H1 (cell line): ENCODE measurements around the gene CASQ1. TPM values are rescaled to one million over a fixed set of nuclear protein-coding genes. Genes with fewer than 3 reads are reported as not detected.

Experiments used
- CTCF ChIA-PET: fragments of 300-600 bp; sonication (Branson Sonifier 250); formaldehyde crosslinking; loops from one replicate; lab custom pipeline; 2021; ENCODE audit not compliant: partially characterized antibody; lab: Charles Lee
- POLR2A ChIA-PET: fragments of 300-600 bp; sonication (Branson Sonifier 250); formaldehyde crosslinking; loops from one replicate; lab custom pipeline; 2021; ENCODE audit warnings: inconsistent platforms; ENCODE audit not compliant: partially characterized antibody; lab: Charles Lee
- DNase-seq, 2 experiments: peaks; one replicate each; pipeline versions ENCODE4 v3.0.0 to v3.0.0-alpha.2; 2010 to 2022; ENCODE audit warnings: low spot score in 2 of 2, low read depth in 1 of 2, mixed read lengths in 1 of 2
- FAIRE-seq: peaks from 2 replicates; lab custom pipeline; 2011; peaks lifted over from hg19 to GRCh38; lab: Jason Lieb, UNC
- H2AFZ ChIP-seq: 2 replicates; pipeline ENCODE4 v1.8.1; 2012; ENCODE audit warnings: low read length, inconsistent platforms
- H2AK5ac ChIP-seq: 2 replicates; pipeline ENCODE4 v1.6.1; 2013; ENCODE audit warnings: low read depth, low read length
- H2BK120ac ChIP-seq: replicated peaks from 2 replicates; pipeline ENCODE3; 2013; ENCODE audit warnings: low read depth, low read length, inconsistent platforms
- H2BK12ac ChIP-seq: 2 replicates; pipeline ENCODE4 v1.6.1; 2013; ENCODE audit warnings: low read depth, low read length
- H2BK15ac ChIP-seq: 2 replicates; pipeline ENCODE4 v1.6.1; 2013; ENCODE audit warnings: low read length
- H2BK20ac ChIP-seq: 2 replicates; pipeline ENCODE4 v1.6.1; 2013; ENCODE audit warnings: low read length
- H2BK5ac ChIP-seq: 2 replicates; pipeline ENCODE4 v1.6.1; 2013; ENCODE audit warnings: low read depth, low read length
- H3K14ac ChIP-seq: 2 replicates; pipeline ENCODE4 v1.6.1; 2013; ENCODE audit warnings: inconsistent platforms; ENCODE audit not compliant: insufficient read length
- H3K18ac ChIP-seq: 2 replicates; pipeline ENCODE4 v1.6.1; 2013; ENCODE audit warnings: low read length; ENCODE audit errors: extremely low read depth
- H3K23ac ChIP-seq: 2 replicates; pipeline ENCODE4 v1.6.1; 2013; ENCODE audit warnings: inconsistent platforms; ENCODE audit not compliant: insufficient read length
- H3K23me2 ChIP-seq: 2 replicates; pipeline ENCODE4 v1.6.1; 2013; ENCODE audit warnings: low read depth, low read length
- H3K27ac ChIP-seq: 2 replicates; pipeline ENCODE4 v1.6.1; 2011; ENCODE audit warnings: low read depth, low read length, inconsistent platforms
- H3K27me3 ChIP-seq, 4 experiments: replicated peaks in 1 of 4; 1 replicate in 1 of 4; 2 replicates in 3 of 4; pipeline versions ENCODE4 v1.6.1 to v1.8.1; 2011 to 2013; ENCODE audit warnings: low read length in 3 of 4, mild to moderate bottlenecking in 3 of 4, inconsistent platforms in 2 of 4, mixed read lengths in 2 of 4, moderate library complexity in 1 of 4; ENCODE audit not compliant: control insufficient read depth in 3 of 4, insufficient read depth in 3 of 4; ENCODE audit errors: extremely low read depth in 1 of 4
- H3K36me3 ChIP-seq, 4 experiments: 2 replicates each; pipeline versions ENCODE4 v1.6.1 to v1.8.1; 2011 to 2013; ENCODE audit warnings: mild to moderate bottlenecking in 4 of 4, low read length in 3 of 4, moderate library complexity in 2 of 4, control low read depth in 1 of 4, inconsistent platforms in 1 of 4; ENCODE audit not compliant: insufficient read depth in 4 of 4, control insufficient read depth in 2 of 4
- H3K4ac ChIP-seq: replicated peaks from 2 replicates; pipeline ENCODE3; 2013; ENCODE audit warnings: low read length, low read depth, mixed read lengths, inconsistent platforms; ENCODE audit not compliant: insufficient read length
- H3K4me1 ChIP-seq, 4 experiments: replicated peaks in 1 of 4; 1 replicate in 1 of 4; 2 replicates in 3 of 4; pipeline versions ENCODE4 v1.6.1 to v1.8.1; 2011 to 2013; ENCODE audit warnings: low read length in 3 of 4, inconsistent platforms in 2 of 4, mixed read lengths in 1 of 4; ENCODE audit not compliant: insufficient read depth in 4 of 4, control insufficient read depth in 3 of 4
- H3K4me2 ChIP-seq, 2 experiments: 2 replicates each; pipeline versions ENCODE4 v1.6.1 to v1.8.1; 2011 to 2013; ENCODE audit warnings: low read depth in 2 of 2, low read length in 2 of 2, control low read depth in 1 of 2, inconsistent platforms in 1 of 2, mild to moderate bottlenecking in 1 of 2; ENCODE audit not compliant: insufficient read depth in 1 of 2
- H3K4me3 ChIP-seq, 4 experiments: fragments of 200-600, 300-600 bp in 1 of 4; sonication (generic), shearing (Covaris generic), sonication (Bioruptor Twin) in 1 of 4; 2 replicates each; pipeline versions ENCODE4 v1.5.1 to v1.8.1; 2011 to 2016; ENCODE audit warnings: low read length in 4 of 4, low read depth in 3 of 4, control low read depth in 2 of 4, inconsistent platforms in 2 of 4, mild to moderate bottlenecking in 2 of 4, mixed read lengths in 1 of 4, moderate library complexity in 1 of 4; ENCODE audit not compliant: insufficient read depth in 2 of 4; ENCODE audit errors: extremely low read depth in 1 of 4
- H3K56ac ChIP-seq: replicated peaks from 2 replicates; pipeline ENCODE3; 2013; ENCODE audit warnings: low read depth, mild to moderate bottlenecking, mixed read lengths, low read length, inconsistent platforms; ENCODE audit not compliant: insufficient read length
- H3K79me1 ChIP-seq: 2 replicates; pipeline ENCODE4 v1.6.1; 2013; ENCODE audit warnings: low read depth, low read length, control low read depth
- H3K79me2 ChIP-seq, 2 experiments: 2 replicates each; pipeline versions ENCODE4 v1.6.1 to v1.8.1; 2012 to 2013; ENCODE audit warnings: low read length in 2 of 2, mild to moderate bottlenecking in 2 of 2, inconsistent platforms in 1 of 2; ENCODE audit not compliant: insufficient read depth in 2 of 2, control insufficient read depth in 1 of 2
- H3K9ac ChIP-seq, 4 experiments: replicated peaks in 1 of 4; 1 replicate in 1 of 4; 2 replicates in 3 of 4; pipeline versions ENCODE4 v1.6.1 to v1.8.1; 2011 to 2013; ENCODE audit warnings: low read depth in 3 of 4, low read length in 3 of 4, control low read depth in 2 of 4, mild to moderate bottlenecking in 2 of 4, moderate library complexity in 2 of 4, inconsistent platforms in 1 of 4; ENCODE audit errors: extremely low read depth in 1 of 4
- H3K9me3 ChIP-seq, 2 experiments: 2 replicates each; pipeline versions ENCODE4 v1.6.1 to v1.8.1; 2012 to 2013; ENCODE audit warnings: mild to moderate bottlenecking in 2 of 2, moderate library complexity in 2 of 2, control low read depth in 1 of 2, inconsistent platforms in 1 of 2, low read depth in 1 of 2, low read length in 1 of 2, mixed read lengths in 1 of 2; ENCODE audit not compliant: insufficient read depth in 2 of 2
- H4K20me1 ChIP-seq, 2 experiments: replicated peaks in 1 of 2; 2 replicates each; pipeline versions ENCODE3 to v1.8.1; 2011 to 2013; ENCODE audit warnings: inconsistent platforms in 2 of 2, low read length in 2 of 2, mild to moderate bottlenecking in 1 of 2; ENCODE audit not compliant: insufficient read depth in 2 of 2, control insufficient read depth in 1 of 2
- H4K5ac ChIP-seq: 2 replicates; pipeline ENCODE4 v1.6.1; 2013; ENCODE audit warnings: low read length, low read depth, mixed read lengths, inconsistent platforms; ENCODE audit not compliant: insufficient read length
- H4K8ac ChIP-seq: 2 replicates; pipeline ENCODE4 v1.8.0; 2013; ENCODE audit warnings: mild to moderate bottlenecking, moderate library complexity, low read length, inconsistent platforms; ENCODE audit not compliant: insufficient read depth; ENCODE audit errors: extremely low read depth
- H4K91ac ChIP-seq: replicated peaks from 2 replicates; pipeline ENCODE3; 2013; ENCODE audit warnings: low read length, mixed read lengths, inconsistent platforms; ENCODE audit not compliant: insufficient read length
- BRCA1 ChIP-seq: IDR thresholded peaks from 2 replicates; pipeline ENCODE4 v1.6.1; 2012; ENCODE audit warnings: low read depth, low read length, improper control_type of control experiment
- CHD2 ChIP-seq: IDR thresholded peaks from 2 replicates; pipeline ENCODE4 v1.6.1; 2012; ENCODE audit warnings: low read length, improper control_type of control experiment
- E2F6 ChIP-seq: IDR thresholded peaks from 2 replicates; pipeline ENCODE4 v1.6.1; 2012; ENCODE audit warnings: inconsistent platforms
- FOSL1 ChIP-seq: IDR thresholded peaks from 2 replicates; pipeline ENCODE4 v1.6.1; 2011; ENCODE audit warnings: mild to moderate bottlenecking, low read depth, low read length, moderate library complexity; ENCODE audit not compliant: insufficient read depth
- GTF2F1 ChIP-seq: IDR thresholded peaks from 2 replicates; pipeline ENCODE4 v1.6.1; 2012; ENCODE audit warnings: low read depth, low read length, improper control_type of control experiment, borderline replicate concordance
- HDAC6 ChIP-seq: IDR thresholded peaks from one replicate; pipeline ENCODE4 v1.7.1; 2012; ENCODE audit warnings: low read depth, mild to moderate bottlenecking, inconsistent platforms, low read length, moderate library complexity
- MAX ChIP-seq: IDR thresholded peaks from 2 replicates; pipeline ENCODE4 v1.6.1; 2012; ENCODE audit warnings: inconsistent platforms
- POLR2A ChIP-seq, 2 experiments: IDR thresholded peaks; 1 replicate in 1 of 2; 2 replicates in 1 of 2; pipeline ENCODE4 v1.6.1; 2011; ENCODE audit warnings: low read depth in 2 of 2, low read length in 2 of 2, mild to moderate bottlenecking in 2 of 2; ENCODE audit errors: control extremely low read depth in 1 of 2
- RAD21 ChIP-seq, 2 experiments: IDR thresholded peaks in 1 of 2; conservative IDR thresholded peaks in 1 of 2; 2 replicates each; pipeline ENCODE4 v1.6.1; 2011; ENCODE audit warnings: low read depth in 2 of 2, low read length in 2 of 2, improper control_type of control experiment in 1 of 2, inconsistent platforms in 1 of 2, mild to moderate bottlenecking in 1 of 2, moderate library complexity in 1 of 2
- RNF2 ChIP-seq: fragments of 200-900, 300-1000 bp; sonication (generic); IDR thresholded peaks from 2 replicates; pipeline ENCODE4 v1.7.1; 2016; ENCODE audit warnings: borderline replicate concordance, low read depth, mild to moderate bottlenecking, antibody characterized with exemption, low read length; ENCODE audit not compliant: poor library complexity, severe bottlenecking; ENCODE audit errors: missing control alignments
- SIRT6 ChIP-seq: IDR thresholded peaks from one replicate; pipeline ENCODE4 v1.7.1; 2012; ENCODE audit warnings: low read length, inconsistent platforms
- SP4 ChIP-seq: IDR thresholded peaks from 2 replicates; pipeline ENCODE4 v1.6.1; 2012; ENCODE audit warnings: low read length, inconsistent platforms
- TCF12 ChIP-seq: IDR thresholded peaks from 2 replicates; pipeline ENCODE4 v1.6.1; 2011; ENCODE audit warnings: low read depth, mild to moderate bottlenecking, low read length
- WGBS, 2 experiments: shearing (Covaris generic) in 1 of 2; methylation state at CpG; one replicate each; pipeline versions ENCODE4 v1.1.6 to v1.1.7; 2013 to 2015; ENCODE audit warnings: low lambda C conversion rate in 2 of 2, mixed read lengths in 2 of 2, inconsistent platforms in 1 of 2, low coverage in 1 of 2, missing lambda C conversion rate in 1 of 2; ENCODE audit not compliant: insufficient replicate concordance in 2 of 2, insufficient coverage in 1 of 2, insufficient read length in 1 of 2; ENCODE audit errors: extremely low coverage in 1 of 2, missing lambda C conversion rate in 1 of 2; 5-methylcytosine and 5-hydroxymethylcytosine counted together
- polyA plus RNA-seq, 7 experiments: library from polyadenylated mRNA; depleted of rRNA in 3 of 7; stranded (reverse) in 5 of 7; unstranded in 2 of 7; fragments of >200 nt in 5 of 7; fragments of 200-250 nt in 2 of 7; gene quantifications; 1 replicate in 5 of 7; 2 replicates in 1 of 7; 4 replicates in 1 of 7; pipeline versions ENCODE4 v1.2.1 to v1.2.3, GENCODE V29; 2011 to 2013; ENCODE audit warnings: missing spikeins in 2 of 7, mixed read lengths in 2 of 7
- total RNA-seq: library from RNA; stranded (reverse); fragmentation: NEBNext Ultra II Directional; extraction: Animal tissue kit (Norgen Biotek cat#: 25700); gene quantifications from 2 replicates; pipeline ENCODE4 v1.2.1, GENCODE V29; 2021

Gene CASQ1
- total and polyA plus RNA-seq, 2 of the 8 experiments (the other 6 are each of a cell fraction or from before 2014, with no cell fraction given), result 0.80 to 1.3 TPM

GRCh38 chr1:160197231-160197630 lies 6.9 kb downstream of the CASQ1 start:
- no peak overlapping the region for H2BK20ac ChIP-seq
- H3K4ac ChIP-seq, result no peak overlapping the region
- no peak overlapping the region for H4K91ac ChIP-seq
- no peaks in the 10 kb centered on the region; a peak in 1 of 8 replicates for H3K36me3 ChIP-seq
- H3K79me1 ChIP-seq, result peaks cover 4% of the 10 kb centered on the region; the same call in 1 of the 2 replicates
- H3K27me3 ChIP-seq, result no peaks in the 10 kb centered on the region; a peak in 1 of 7 replicates
- H3K18ac ChIP-seq, result no peak overlapping the region
- H3K23ac ChIP-seq, result no peak overlapping the region
- H3K27ac ChIP-seq, result no peak overlapping the region
- no peak overlapping the region for H2BK12ac ChIP-seq
- DNase-seq (no peak), FAIRE-seq (no peak)
- no peak overlapping the region for H2BK120ac ChIP-seq
- no peak overlapping the region for H3K4me3 ChIP-seq
- H2BK15ac ChIP-seq, result no peak overlapping the region
- H3K23me2 ChIP-seq, result peaks cover 10% of the 10 kb centered on the region
- ChIA-PET POLR2A (interaction anchor here (0.8 to 1.8 kb wide), 4 partner anchors 9 to 28 kb away, joined by 3 to 7 read pairs (median 6); no protein-coding TSS in a partner anchor), CTCF (interaction anchor here (0.7 to 20.4 kb wide), 6 partner anchors 8 to 151 kb away, joined by 3 to 257 read pairs (median 15); partner anchors contain the start of gene CASQ1)
- H3K9me3 ChIP-seq, result no peaks in the 10 kb centered on the region
- no peak overlapping the region for H2BK5ac ChIP-seq
- no peak overlapping the region for H2AFZ ChIP-seq
- H4K8ac ChIP-seq, result no peak overlapping the region
- no peak overlapping the region; the same call in 1 of the 2 replicates for H2AK5ac ChIP-seq
- WGBS, 2 experiments, result 92% methylated on average over 4 of the region's 4 CpGs; no CpG with 5 or more reads in 1 of the 2 experiments
- H3K79me2 ChIP-seq, result no peaks in the 10 kb centered on the region
- no peak overlapping the region for H3K9ac ChIP-seq
- H3K4me2 ChIP-seq, result no peak overlapping the region
- H3K56ac ChIP-seq, result no peak overlapping the region
- H4K20me1 ChIP-seq, result peaks cover 0 to 9% of the 10 kb centered on the region in 2 experiments
- peaks cover 0 to 16% (median 6%) of the 10 kb centered on the region in 4 experiments; a peak in 6 of 7 replicates for H3K4me1 ChIP-seq
- no peak overlapping the region for H4K5ac ChIP-seq
- no peak overlapping the region for H3K14ac ChIP-seq
- TF ChIP-seq GTF2F1 (no peak), SP4 (no peak), HDAC6 (no peak), RAD21 (IDR thresholded peaks at IDR 0.05 in 1 of 2, conservative IDR thresholded peaks at IDR 0.05 in 1 of 2; ENCODE audit: low read depth in 2 of 2, low read length in 2 of 2) (no peak), TCF12 (no peak), CHD2 (no peak), E2F6 (no peak), SIRT6 (no peak), POLR2A (IDR thresholded peaks at IDR 0.05; ENCODE audit: control extremely low read depth in 1 of 2, low read depth in 2 of 2, low read length in 2 of 2) (no peak), RNF2 (no peak), FOSL1 (no peak), MAX (no peak), BRCA1 (no peak)
